K562 (cell line): ENCODE measurements around the gene CD46. TPM values are rescaled to one million over a fixed set of nuclear protein-coding genes. Genes with fewer than 3 reads are reported as not detected.

Experiments
- ATF7 ChIP-seq: fragments of 450-650 bp; IDR thresholded peaks from 2 replicates; pipeline ENCODE4 v1.7.1; 2014; ENCODE audit warnings: mild to moderate bottlenecking, moderate library complexity
- BHLHE40 ChIP-seq: IDR thresholded peaks from 2 replicates; pipeline ENCODE4 v1.6.1; 2011; ENCODE audit warnings: low read length, improper control_type of control experiment
- CREM ChIP-seq: IDR thresholded peaks from 2 replicates; pipeline ENCODE4 v1.6.1; 2014; ENCODE audit warnings: antibody characterized with exemption, low read depth
- FOXK2 ChIP-seq, 2 experiments: fragments of 450-650 bp; IDR thresholded peaks in 1 of 2; conservative IDR thresholded peaks in 1 of 2; 2 replicates each; pipeline ENCODE4 v1.6.1; 2016; ENCODE audit warnings: low read depth in 2 of 2, mild to moderate bottlenecking in 1 of 2
- HSF4 ChIP-seq: fragments of 250-450 bp; sonication (Bioruptor Pico); IDR thresholded peaks from 2 replicates; pipeline ENCODE4 v2.1.2; 2022; ENCODE audit warnings: mild to moderate bottlenecking, moderate library complexity, borderline replicate concordance
- MEF2D ChIP-seq: conservative IDR thresholded peaks from 2 replicates; pipeline ENCODE4 v1.6.1; 2016; ENCODE audit warnings: low read depth, missing genetic modification characterization, missing compliant biosample characterization
- PTTG1 ChIP-seq: fragments of 450-650 bp; IDR thresholded peaks from 2 replicates; pipeline ENCODE4 v1.6.1; 2016; ENCODE audit warnings: low read depth, mild to moderate bottlenecking, missing genetic modification characterization, missing compliant biosample characterization
- SPI1 ChIP-seq: IDR thresholded peaks from 2 replicates; pipeline ENCODE4 v1.6.1; 2011; ENCODE audit warnings: low read depth, low read length, control low read depth, borderline replicate concordance
- SRF ChIP-seq, 2 experiments: fragments of 250-450, 450-650 bp in 1 of 2; sonication (Bioruptor Pico) in 1 of 2; sonication (generic) in 1 of 2; formaldehyde crosslinking; IDR thresholded peaks; 2 replicates each; pipeline versions ENCODE4 v1.5.0 to v1.5.1; 2020 to 2022; ENCODE audit warnings: mild to moderate bottlenecking in 1 of 2, missing genetic modification reagents in 1 of 2
- TEAD4 ChIP-seq, 2 experiments: sonication (generic) in 1 of 2; formaldehyde crosslinking in 1 of 2; IDR thresholded peaks; 2 replicates each; pipeline versions ENCODE4 v1.6.1 to v1.8.0; 2012 to 2022; ENCODE audit warnings: borderline replicate concordance in 1 of 2, inconsistent platforms in 1 of 2, low read length in 1 of 2, mild to moderate bottlenecking in 1 of 2, missing genetic modification reagents in 1 of 2
- ZEB2 ChIP-seq: fragments of 450-650 bp; IDR thresholded peaks from 2 replicates; pipeline ENCODE4 v1.6.1; 2016
- polyA plus RNA-seq, 8 experiments: library from polyadenylated mRNA; depleted of rRNA in 4 of 8; stranded (reverse) in 5 of 8; unstranded in 3 of 8; fragments of >200 nt; fragmentation: Nextera tagmentation in 2 of 8; fragmentation: Illumina TruSeq in 1 of 8; extraction: Ambion mirVana in 2 of 8; extraction: Trizol in 1 of 8; gene quantifications; 2 replicates each; pipeline versions ENCODE4 v1.2.1 to v1.2.3, GENCODE V29; 2011 to 2014; ENCODE audit warnings: inconsistent platforms in 1 of 8, missing spikeins in 1 of 8
- total RNA-seq, 7 experiments: library from RNA; depleted of rRNA in 6 of 7; stranded (reverse); fragments of >200 nt in 6 of 7; fragmentation: Illumina TruSeq in 2 of 7; extraction: Trizol in 2 of 7; gene quantifications; 2 replicates each; pipeline versions ENCODE4 v1.2.1 to v1.2.3, GENCODE V29; 2011 to 2021; ENCODE audit warnings: low replicate concordance in 1 of 7
- TF ChIP-seq, protein P1 (sequence below): sonication (generic); formaldehyde crosslinking; IDR thresholded peaks from 2 replicates; pipeline ENCODE4 v1.4.0; 2020; ENCODE audit warnings: mild to moderate bottlenecking, missing genetic modification reagents
- TF ChIP-seq, protein P2 (sequence below): fragments of 150-350 bp; IDR thresholded peaks from 2 replicates; pipeline ENCODE4 v1.6.1; 2014; ENCODE audit warnings: low read depth, mild to moderate bottlenecking, low read length, borderline replicate concordance
- TF ChIP-seq, protein P3 (sequence below): fragments of 250-450 bp; sonication (Bioruptor Pico); IDR thresholded peaks from 2 replicates; pipeline ENCODE4 v1.4.0; 2020

Gene CD46
- total and polyA plus RNA-seq, 9 of the 15 experiments (the other 6 are each of a cell fraction or from before 2014, with no cell fraction given) = 87.9 to 374 (median 156) TPM

DNA sequence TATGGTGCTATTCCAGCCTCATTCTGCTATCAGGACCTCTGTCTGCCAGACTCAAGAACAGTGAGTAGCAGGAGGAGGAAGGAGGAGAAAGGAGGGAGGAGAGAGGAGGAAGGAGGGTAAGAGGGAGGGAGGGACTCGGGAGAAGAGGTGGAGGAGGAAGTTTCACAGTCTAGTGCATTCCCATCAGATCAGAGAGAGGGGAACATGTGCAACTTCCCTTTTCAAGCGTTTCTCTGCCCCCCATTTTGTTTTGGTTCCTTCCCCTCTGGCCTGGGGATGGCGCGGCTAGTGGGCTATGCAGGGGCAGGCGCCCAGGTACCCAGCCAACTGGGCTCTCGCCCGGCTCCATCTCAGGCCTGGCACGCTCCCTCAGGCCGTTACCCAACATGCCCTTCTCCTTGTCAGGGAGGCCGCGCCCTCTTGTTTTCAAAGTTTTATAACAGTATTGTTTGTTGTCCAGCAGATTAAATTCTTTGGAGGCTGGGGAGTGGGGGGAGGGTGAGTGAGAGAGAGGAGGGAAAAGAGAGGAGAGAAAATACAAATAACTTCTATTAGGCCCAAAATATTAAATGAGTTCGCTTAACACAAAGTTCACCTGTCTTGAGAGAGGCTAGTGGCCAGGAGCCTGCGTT, 56.0 kb downstream of the CD46 start (continued):
- TF ChIP-seq, protein P1, sequence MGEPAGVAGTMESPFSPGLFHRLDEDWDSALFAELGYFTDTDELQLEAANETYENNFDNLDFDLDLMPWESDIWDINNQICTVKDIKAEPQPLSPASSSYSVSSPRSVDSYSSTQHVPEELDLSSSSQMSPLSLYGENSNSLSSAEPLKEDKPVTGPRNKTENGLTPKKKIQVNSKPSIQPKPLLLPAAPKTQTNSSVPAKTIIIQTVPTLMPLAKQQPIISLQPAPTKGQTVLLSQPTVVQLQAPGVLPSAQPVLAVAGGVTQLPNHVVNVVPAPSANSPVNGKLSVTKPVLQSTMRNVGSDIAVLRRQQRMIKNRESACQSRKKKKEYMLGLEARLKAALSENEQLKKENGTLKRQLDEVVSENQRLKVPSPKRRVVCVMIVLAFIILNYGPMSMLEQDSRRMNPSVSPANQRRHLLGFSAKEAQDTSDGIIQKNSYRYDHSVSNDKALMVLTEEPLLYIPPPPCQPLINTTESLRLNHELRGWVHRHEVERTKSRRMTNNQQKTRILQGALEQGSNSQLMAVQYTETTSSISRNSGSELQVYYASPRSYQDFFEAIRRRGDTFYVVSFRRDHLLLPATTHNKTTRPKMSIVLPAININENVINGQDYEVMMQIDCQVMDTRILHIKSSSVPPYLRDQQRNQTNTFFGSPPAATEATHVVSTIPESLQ (CRISPR knock-in tag) = no peak
- TF ChIP-seq, protein P2, sequence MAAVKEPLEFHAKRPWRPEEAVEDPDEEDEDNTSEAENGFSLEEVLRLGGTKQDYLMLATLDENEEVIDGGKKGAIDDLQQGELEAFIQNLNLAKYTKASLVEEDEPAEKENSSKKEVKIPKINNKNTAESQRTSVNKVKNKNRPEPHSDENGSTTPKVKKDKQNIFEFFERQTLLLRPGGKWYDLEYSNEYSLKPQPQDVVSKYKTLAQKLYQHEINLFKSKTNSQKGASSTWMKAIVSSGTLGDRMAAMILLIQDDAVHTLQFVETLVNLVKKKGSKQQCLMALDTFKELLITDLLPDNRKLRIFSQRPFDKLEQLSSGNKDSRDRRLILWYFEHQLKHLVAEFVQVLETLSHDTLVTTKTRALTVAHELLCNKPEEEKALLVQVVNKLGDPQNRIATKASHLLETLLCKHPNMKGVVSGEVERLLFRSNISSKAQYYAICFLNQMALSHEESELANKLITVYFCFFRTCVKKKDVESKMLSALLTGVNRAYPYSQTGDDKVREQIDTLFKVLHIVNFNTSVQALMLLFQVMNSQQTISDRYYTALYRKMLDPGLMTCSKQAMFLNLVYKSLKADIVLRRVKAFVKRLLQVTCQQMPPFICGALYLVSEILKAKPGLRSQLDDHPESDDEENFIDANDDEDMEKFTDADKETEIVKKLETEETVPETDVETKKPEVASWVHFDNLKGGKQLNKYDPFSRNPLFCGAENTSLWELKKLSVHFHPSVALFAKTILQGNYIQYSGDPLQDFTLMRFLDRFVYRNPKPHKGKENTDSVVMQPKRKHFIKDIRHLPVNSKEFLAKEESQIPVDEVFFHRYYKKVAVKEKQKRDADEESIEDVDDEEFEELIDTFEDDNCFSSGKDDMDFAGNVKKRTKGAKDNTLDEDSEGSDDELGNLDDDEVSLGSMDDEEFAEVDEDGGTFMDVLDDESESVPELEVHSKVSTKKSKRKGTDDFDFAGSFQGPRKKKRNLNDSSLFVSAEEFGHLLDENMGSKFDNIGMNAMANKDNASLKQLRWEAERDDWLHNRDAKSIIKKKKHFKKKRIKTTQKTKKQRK = no peak
- TF ChIP-seq PTTG1 (tag) = peak; percentile 46; the same call in 1 of the 2 replicates
- peak; percentile 34; the same call in 1 of the 2 replicates for TF ChIP-seq TEAD4 (IDR thresholded peaks at IDR 0.05; ENCODE audit: low read length)
- TF ChIP-seq TEAD4 (CRISPR knock-in tag; IDR thresholded peaks at IDR 0.05; ENCODE audit: borderline replicate concordance) = no peak
- TF ChIP-seq ATF7 = peak; percentile 89
- 0 out of 2 replicates have a peak, but pooled peaks have one; percentile 46 for TF ChIP-seq MEF2D
- peak; percentile 72 for TF ChIP-seq ZEB2
- TF ChIP-seq SPI1 = peak; percentile 38; the same call in 1 of the 2 replicates
- peak in 1 of 2 experiments; percentile 89; a peak in 2 of 4 replicates for TF ChIP-seq FOXK2 (conservative IDR thresholded peaks at IDR 0.05 in 1 of 2, IDR thresholded peaks at IDR 0.05 in 1 of 2; ENCODE audit: low read depth in 2 of 2)
- TF ChIP-seq SRF (CRISPR knock-in tag; IDR thresholded peaks at IDR 0.05) = peak in 1 of 2 experiments; percentile 39; a peak in 1 of 4 replicates
- TF ChIP-seq CREM = 0 out of 2 replicates have a peak, but pooled peaks have one; percentile 23
- TF ChIP-seq BHLHE40 = peak; percentile 51; the same call in 1 of the 2 replicates
- TF ChIP-seq, protein P3, sequence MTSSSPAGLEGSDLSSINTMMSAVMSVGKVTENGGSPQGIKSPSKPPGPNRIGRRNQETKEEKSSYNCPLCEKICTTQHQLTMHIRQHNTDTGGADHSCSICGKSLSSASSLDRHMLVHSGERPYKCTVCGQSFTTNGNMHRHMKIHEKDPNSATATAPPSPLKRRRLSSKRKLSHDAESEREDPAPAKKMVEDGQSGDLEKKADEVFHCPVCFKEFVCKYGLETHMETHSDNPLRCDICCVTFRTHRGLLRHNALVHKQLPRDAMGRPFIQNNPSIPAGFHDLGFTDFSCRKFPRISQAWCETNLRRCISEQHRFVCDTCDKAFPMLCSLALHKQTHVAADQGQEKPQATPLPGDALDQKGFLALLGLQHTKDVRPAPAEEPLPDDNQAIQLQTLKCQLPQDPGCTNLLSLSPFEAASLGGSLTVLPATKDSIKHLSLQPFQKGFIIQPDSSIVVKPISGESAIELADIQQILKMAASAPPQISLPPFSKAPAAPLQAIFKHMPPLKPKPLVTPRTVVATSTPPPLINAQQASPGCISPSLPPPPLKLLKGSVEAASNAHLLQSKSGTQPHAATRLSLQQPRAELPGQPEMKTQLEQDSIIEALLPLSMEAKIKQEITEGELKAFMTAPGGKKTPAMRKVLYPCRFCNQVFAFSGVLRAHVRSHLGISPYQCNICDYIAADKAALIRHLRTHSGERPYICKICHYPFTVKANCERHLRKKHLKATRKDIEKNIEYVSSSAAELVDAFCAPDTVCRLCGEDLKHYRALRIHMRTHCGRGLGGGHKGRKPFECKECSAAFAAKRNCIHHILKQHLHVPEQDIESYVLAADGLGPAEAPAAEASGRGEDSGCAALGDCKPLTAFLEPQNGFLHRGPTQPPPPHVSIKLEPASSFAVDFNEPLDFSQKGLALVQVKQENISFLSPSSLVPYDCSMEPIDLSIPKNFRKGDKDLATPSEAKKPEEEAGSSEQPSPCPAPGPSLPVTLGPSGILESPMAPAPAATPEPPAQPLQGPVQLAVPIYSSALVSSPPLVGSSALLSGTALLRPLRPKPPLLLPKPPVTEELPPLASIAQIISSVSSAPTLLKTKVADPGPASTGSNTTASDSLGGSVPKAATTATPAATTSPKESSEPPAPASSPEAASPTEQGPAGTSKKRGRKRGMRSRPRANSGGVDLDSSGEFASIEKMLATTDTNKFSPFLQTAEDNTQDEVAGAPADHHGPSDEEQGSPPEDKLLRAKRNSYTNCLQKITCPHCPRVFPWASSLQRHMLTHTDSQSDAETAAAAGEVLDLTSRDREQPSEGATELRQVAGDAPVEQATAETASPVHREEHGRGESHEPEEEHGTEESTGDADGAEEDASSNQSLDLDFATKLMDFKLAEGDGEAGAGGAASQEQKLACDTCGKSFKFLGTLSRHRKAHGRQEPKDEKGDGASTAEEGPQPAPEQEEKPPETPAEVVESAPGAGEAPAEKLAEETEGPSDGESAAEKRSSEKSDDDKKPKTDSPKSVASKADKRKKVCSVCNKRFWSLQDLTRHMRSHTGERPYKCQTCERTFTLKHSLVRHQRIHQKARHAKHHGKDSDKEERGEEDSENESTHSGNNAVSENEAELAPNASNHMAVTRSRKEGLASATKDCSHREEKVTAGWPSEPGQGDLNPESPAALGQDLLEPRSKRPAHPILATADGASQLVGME (CRISPR knock-in tag) = peak; percentile 69; the same call in 1 of the 2 replicates
- no peak for TF ChIP-seq HSF4 (CRISPR knock-in tag)
